HFF-Myc (cell line): ENCODE data around the gene AP3S2.

ENCODE experiments used
- DNase-seq: peaks from one replicate; pipeline ENCODE4 v3.0.0-alpha.2; 2011; ENCODE audit warnings: low read depth; ENCODE audit errors: extremely low read depth
- H3K4me3 ChIP-seq: replicated peaks from 2 replicates; pipeline ENCODE4 v1.5.1; 2011; ENCODE audit warnings: low read depth, mild to moderate bottlenecking, control low read depth, low read length
- TF ChIP-seq, protein P1 (sequence below): IDR thresholded peaks from 2 replicates; pipeline ENCODE4 v1.5.1; 2012; ENCODE audit warnings: mild to moderate bottlenecking, low read depth, low read length, control low read depth; ENCODE audit errors: missing control alignments

Gene AP3S2

DNA sequence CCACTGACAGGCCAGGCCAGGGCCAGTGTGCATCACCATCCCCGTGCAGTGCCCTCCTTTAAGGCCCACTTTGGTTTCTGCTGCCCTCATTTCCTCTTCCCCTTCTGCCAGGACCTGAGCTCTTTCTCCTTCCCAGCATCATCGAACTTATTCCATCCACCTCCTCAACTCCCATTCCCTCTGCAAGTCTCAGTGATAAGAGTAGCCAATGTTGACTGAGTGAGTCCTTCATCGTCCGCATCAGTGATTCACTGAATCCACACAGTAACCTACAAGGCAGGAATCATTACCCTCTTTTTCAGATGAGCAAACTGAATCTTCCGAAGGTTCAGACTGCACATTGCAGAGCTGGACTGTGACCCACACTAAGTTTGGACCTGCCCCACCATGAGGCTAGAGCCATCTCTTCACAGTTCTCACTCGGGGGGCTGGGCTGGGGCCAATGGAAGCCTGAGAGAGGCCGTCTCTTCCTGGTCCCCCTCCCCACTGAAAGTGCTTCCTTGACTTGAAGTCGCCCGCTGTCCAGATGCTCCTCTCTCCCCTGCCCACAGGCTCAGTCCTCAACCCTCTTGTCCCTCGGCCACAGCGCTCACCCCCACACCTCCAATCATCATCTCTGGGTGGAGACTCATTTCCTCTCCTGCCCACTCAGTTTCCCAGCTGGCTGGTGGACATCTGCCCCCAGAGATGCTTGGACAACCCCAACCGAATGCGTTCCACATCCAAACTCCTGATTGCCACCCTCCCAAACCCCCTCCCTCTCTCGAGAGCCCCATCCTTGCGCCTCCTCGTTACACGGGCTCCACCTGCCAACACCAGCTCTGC, 64.0 kb downstream of the AP3S2 start:
- TF ChIP-seq, protein P1, sequence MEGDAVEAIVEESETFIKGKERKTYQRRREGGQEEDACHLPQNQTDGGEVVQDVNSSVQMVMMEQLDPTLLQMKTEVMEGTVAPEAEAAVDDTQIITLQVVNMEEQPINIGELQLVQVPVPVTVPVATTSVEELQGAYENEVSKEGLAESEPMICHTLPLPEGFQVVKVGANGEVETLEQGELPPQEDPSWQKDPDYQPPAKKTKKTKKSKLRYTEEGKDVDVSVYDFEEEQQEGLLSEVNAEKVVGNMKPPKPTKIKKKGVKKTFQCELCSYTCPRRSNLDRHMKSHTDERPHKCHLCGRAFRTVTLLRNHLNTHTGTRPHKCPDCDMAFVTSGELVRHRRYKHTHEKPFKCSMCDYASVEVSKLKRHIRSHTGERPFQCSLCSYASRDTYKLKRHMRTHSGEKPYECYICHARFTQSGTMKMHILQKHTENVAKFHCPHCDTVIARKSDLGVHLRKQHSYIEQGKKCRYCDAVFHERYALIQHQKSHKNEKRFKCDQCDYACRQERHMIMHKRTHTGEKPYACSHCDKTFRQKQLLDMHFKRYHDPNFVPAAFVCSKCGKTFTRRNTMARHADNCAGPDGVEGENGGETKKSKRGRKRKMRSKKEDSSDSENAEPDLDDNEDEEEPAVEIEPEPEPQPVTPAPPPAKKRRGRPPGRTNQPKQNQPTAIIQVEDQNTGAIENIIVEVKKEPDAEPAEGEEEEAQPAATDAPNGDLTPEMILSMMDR = no peak
- H3K4me3 ChIP-seq = no peak overlapping the region
- DNase-seq = no peak

GRCh38 chr15:89829161-89829560, 64.6 kb downstream of the AP3S2 start:
- DNase-seq = no peak
- H3K4me3 ChIP-seq = no peak overlapping the region
- TF ChIP-seq, protein P1 = no peak

DNA sequence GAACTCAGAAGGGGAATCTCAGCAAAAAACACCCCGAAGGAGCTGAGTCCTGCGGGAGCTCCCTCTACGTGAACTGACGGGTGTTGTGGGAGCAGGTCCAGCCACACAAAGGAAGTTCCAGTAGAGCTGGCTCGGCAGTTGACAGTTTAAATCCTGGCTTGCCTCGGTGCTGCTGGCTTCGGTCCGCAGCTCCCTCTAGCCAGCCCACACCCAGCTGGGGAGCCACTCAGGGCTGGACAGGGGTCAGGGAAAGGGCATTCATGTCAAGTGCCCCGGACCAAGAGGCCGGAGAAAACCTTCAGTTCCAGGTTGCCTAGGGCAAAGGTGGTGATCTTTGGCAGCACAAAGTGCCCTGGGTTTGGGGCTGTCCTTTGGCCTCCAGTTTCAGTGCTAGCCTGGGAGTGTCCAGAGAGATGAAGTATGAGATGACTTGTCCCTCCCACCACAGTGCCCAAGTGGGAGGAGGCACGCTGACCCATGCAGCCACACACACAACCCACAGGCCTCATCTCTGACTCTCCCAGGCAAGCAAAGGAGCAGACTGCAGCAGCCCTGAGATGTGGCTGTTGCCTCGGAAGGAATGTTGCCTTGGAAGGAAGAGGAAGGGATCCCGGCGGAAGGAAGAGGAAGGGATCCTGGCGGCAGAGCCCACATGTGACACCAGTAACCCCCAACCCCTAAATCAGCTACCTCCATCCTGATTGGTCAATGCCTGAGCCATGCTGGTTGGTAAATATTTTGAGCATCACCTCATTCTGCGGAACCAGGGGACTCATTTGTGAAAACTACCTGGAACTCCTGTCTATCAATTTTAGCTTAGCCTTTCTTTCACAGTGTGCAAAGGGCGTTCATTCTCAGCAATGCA, 65.3 kb downstream of the AP3S2 start:
- TF ChIP-seq, protein P1 = no peak

DNA sequence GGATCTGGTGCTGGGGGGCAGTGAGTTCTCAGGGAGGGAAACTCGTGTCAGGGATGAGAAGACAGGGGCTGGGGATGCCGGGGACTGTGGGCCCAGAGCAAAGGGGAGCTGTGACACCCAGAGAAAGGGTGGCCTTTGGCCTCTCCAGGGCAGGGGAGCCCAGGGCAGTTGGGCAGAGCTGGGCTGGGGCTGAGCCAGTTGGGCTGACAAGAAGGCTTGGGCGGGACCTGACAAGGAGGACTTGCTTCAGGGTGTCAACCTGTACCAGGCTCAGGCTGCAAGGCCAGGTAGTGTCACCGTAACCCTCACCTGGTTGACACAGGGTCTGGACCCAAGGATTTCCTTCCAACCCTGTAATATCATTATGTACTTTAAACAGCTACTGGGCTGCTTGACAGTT, 66.0 kb downstream of the AP3S2 start:
- TF ChIP-seq, protein P1 = no peak
- no peak overlapping the region for H3K4me3 ChIP-seq

More for the DNA sequence above, 65.3 kb downstream of the AP3S2 start:
- no peak overlapping the region for H3K4me3 ChIP-seq
- no peak for DNase-seq

GRCh38 chr15:89826671-89827655, 66.8 kb downstream of the AP3S2 start:
- TF ChIP-seq, protein P1 = no peak
- DNase-seq = no peak
- no peak overlapping the region for H3K4me3 ChIP-seq

More for the DNA sequence above, 66.0 kb downstream of the AP3S2 start:
- no peak for DNase-seq

- no peak overlapping the region for H3K4me3 ChIP-seq
- DNase-seq = no peak
- TF ChIP-seq, protein P1 = no peak
These were observed 68.4 kb downstream of the AP3S2 start for GRCh38 chr15:89825271-89825940.
